Activated CD4-positive, CD25-positive, alpha-beta regulatory T cell treated with anti-CD3 and anti-CD28 coated beads, Interleukin-2, amount 50 U/mL, for 72 hours (primary cell): ENCODE data around the gene INPP4B.

ENCODE experiments used
- DNase-seq: peaks from one replicate; pipeline ENCODE4 v3.0.0; 2021

Gene INPP4B

GRCh38 chr4:142331646-142332045 is 514.5 kb downstream of the INPP4B start:
- DNase-seq = no peak

GRCh38 chr4:142331132-142331531 is 515.0 kb downstream of the INPP4B start:
- DNase-seq = no peak

GRCh38 chr4:142330311-142330710 is 515.8 kb downstream of the INPP4B start:
- no peak for DNase-seq

GRCh38 chr4:142329313-142329712 is 516.8 kb downstream of the INPP4B start:
- no peak for DNase-seq

- no peak for DNase-seq
Measured at GRCh38 chr4:142326181-142326580, 519.9 kb downstream of the INPP4B start.

- DNase-seq = no peak
Measured at GRCh38 chr4:142324572-142324971, 521.5 kb downstream of the INPP4B start.

- DNase-seq = no peak
Measured at GRCh38 chr4:142322996-142323395, 523.1 kb downstream of the INPP4B start.

- no peak for DNase-seq
Measured at GRCh38 chr4:142318280-142318679, 527.8 kb downstream of the INPP4B start.

GRCh38 chr4:142316913-142317312 is 529.2 kb downstream of the INPP4B start:
- DNase-seq = no peak

- DNase-seq = no peak
Measured at GRCh38 chr4:142316025-142316424, 530.1 kb downstream of the INPP4B start.

GRCh38 chr4:142314686-142315085 is 531.4 kb downstream of the INPP4B start:
- DNase-seq = no peak

- DNase-seq = no peak
Measured at GRCh38 chr4:142314247-142314646, 531.9 kb downstream of the INPP4B start.

- DNase-seq = no peak
Measured at GRCh38 chr4:142312391-142312790, 533.7 kb downstream of the INPP4B start.

GRCh38 chr4:142311916-142312315 is 534.2 kb downstream of the INPP4B start:
- no peak for DNase-seq

- DNase-seq = no peak
Measured at GRCh38 chr4:142309772-142310171, 536.3 kb downstream of the INPP4B start.

- no peak for DNase-seq
Measured at GRCh38 chr4:142307857-142308256, 538.2 kb downstream of the INPP4B start.

GRCh38 chr4:142297313-142297712 is 548.8 kb downstream of the INPP4B start:
- no peak for DNase-seq

GRCh38 chr4:142293536-142293935 is 552.6 kb downstream of the INPP4B start:
- DNase-seq = no peak

GRCh38 chr4:142292231-142292630 is 553.9 kb downstream of the INPP4B start:
- no peak for DNase-seq

- DNase-seq = no peak
Measured at GRCh38 chr4:142291299-142292050, 554.6 kb downstream of the INPP4B start.

GRCh38 chr4:142287371-142287770 is 558.7 kb downstream of the INPP4B start:
- DNase-seq = no peak

- no peak for DNase-seq
Measured at GRCh38 chr4:142285222-142285583, 560.9 kb downstream of the INPP4B start.

GRCh38 chr4:142284402-142285221 is 561.5 kb downstream of the INPP4B start:
- DNase-seq = no peak

GRCh38 chr4:142282870-142283431 is 563.1 kb downstream of the INPP4B start:
- DNase-seq = no peak
